NCI-H1048 (cell line): ENCODE data around the gene SULT1C3.

Experiments used
- DNase-seq: peaks from one replicate; lab custom pipeline; 2025; lab: John Stamatoyannopoulos, UW

Gene SULT1C3

DNA sequence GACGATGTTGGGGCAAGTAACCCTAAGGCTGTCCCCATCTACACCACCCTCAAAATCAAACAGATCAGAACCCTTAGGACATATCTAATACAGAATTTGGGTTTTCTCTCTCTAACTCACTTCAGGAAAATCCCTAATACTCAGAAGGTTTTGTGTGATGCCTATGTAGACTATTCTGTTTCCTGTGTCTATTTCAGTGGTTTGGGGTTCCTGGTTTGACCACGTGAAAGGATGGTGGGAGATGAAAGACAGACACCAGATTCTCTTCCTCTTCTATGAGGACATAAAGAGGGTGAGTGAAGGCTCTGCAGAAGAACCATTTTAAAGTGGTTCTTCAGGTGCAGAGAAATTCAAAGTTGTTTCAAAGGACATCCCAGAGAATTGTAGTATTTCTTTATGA lies 65.2 kb downstream of the SULT1C3 start:
- DNase-seq = no peak

DNA sequence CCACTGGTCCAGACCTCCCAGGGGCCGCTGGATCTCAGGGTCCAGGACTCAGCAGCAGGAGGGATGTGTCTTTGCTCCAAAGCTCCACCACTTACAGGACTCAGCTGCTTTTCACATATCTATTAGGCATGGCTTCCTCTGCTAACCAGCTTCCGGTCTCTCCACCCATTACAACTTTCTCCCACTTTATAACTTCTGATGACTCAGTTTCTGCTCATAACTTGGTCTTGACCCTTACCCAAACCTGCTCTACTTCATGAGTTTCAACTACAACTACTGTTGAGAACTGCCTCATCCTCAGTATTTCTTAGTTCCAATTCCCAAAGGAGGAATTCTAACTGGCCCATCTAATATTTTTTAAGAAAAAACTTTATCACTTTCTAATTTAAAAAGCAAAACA lies 66.1 kb downstream of the SULT1C3 start:
- no peak for DNase-seq

DNA sequence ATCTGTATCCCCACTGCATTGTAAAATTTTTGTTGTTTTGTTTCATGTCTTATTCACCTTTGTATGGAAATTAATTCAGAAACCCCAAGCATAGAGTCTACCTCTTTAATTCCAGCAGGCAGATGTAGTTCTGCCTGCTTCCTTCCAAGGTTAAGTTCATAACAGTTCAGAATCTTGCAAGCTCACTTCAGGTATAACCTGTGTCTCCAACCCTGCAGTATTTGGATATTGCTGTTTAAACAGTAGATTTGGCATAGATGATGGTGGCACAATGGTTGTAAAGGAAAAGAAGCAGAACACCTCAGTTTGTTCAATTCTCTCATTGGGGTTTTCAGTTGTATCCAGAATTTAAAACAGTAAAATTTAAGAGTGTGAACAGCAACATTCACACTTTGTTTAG lies 70.1 kb downstream of the SULT1C3 start:
- DNase-seq = no peak
